T-cell (primary cell): ENCODE data around the gene SACM1L. TPM values are rescaled to one million over a fixed set of nuclear protein-coding genes. Genes with fewer than 3 reads are reported as not detected.
A peak's percentile ranks its signal among the peaks of the same experiment; 100 is the strongest.

ENCODE experiments used
- ATAC-seq, 4 experiments: fragments of 200-7000 bp in 3 of 4; fragments of 150-1000 bp in 1 of 4; cut with Tn5 transposase; replicated peaks in 1 of 4; 1 replicate in 3 of 4; 2 replicates in 1 of 4; pipeline ENCODE4 v1.10.0; 2021; ENCODE audit warnings: moderate library complexity in 3 of 4, mild to moderate bottlenecking in 2 of 4, moderate number of reproducible peaks in 1 of 4
- CTCF ChIA-PET, 2 donors: fragments of 300-600 bp; sonication (Branson Sonifier 250); formaldehyde crosslinking; loops; one replicate each; lab custom pipeline; 2022; ENCODE audit warnings: antibody characterized with exemption in 2 of 2; lab: Charles Lee
- POLR2A ChIA-PET, 2 donors: fragments of 300-600 bp; sonication (Branson Sonifier 250); formaldehyde crosslinking; loops; one replicate each; lab custom pipeline; 2022; ENCODE audit warnings: antibody characterized with exemption in 2 of 2; lab: Charles Lee
- DNase-seq, 35 experiments: peaks; one replicate each; pipeline versions ENCODE4 v3.0.0 to v3.0.0-alpha.2; 2013 to 2023
- H3K27ac ChIP-seq: one replicate; pipeline ENCODE4 v1.5.1; 2013; ENCODE audit warnings: low read length
- H3K27me3 ChIP-seq, 2 experiments: replicated peaks in 1 of 2; 1 replicate in 1 of 2; 2 replicates in 1 of 2; pipeline versions ENCODE4 v1.6.1 to v1.7.0; 2013; ENCODE audit warnings: low read length in 1 of 2, mixed read lengths in 1 of 2; ENCODE audit not compliant: control insufficient read depth in 2 of 2, insufficient read depth in 2 of 2; ENCODE audit errors: extremely low read depth in 1 of 2
- H3K36me3 ChIP-seq, 2 donors: 1 replicate in 1 of 2; 2 replicates in 1 of 2; pipeline versions ENCODE4 v1.6.1 to v1.7.0; 2013; ENCODE audit warnings: low read length in 1 of 2; ENCODE audit not compliant: control insufficient read depth in 2 of 2, insufficient read depth in 1 of 2; ENCODE audit errors: extremely low read depth in 1 of 2
- H3K4me1 ChIP-seq, 2 experiments: 1 replicate in 1 of 2; 2 replicates in 1 of 2; pipeline versions ENCODE4 v1.6.1 to v1.7.0; 2013; ENCODE audit warnings: low read length in 2 of 2, mixed read lengths in 1 of 2; ENCODE audit not compliant: insufficient read depth in 2 of 2, control insufficient read depth in 1 of 2; ENCODE audit errors: extremely low read depth in 1 of 2
- H3K4me3 ChIP-seq, 2 donors: 1 replicate in 1 of 2; 2 replicates in 1 of 2; pipeline versions ENCODE4 v1.5.1 to v1.7.0; 2013; ENCODE audit warnings: mild to moderate bottlenecking in 2 of 2, low read length in 1 of 2, moderate library complexity in 1 of 2; ENCODE audit not compliant: control insufficient read depth in 1 of 2; ENCODE audit errors: extremely low read depth in 1 of 2
- H3K9me3 ChIP-seq: 2 replicates; pipeline ENCODE4 v1.7.0; 2013
- H3K27ac Mint-ChIP-seq, 2 donors: one replicate each; pipeline ENCODE4 v1.8.0; 2020 to 2021; ENCODE audit warnings: mild to moderate bottlenecking in 2 of 2, mixed read lengths in 2 of 2
- H3K27me3 Mint-ChIP-seq, 2 donors: one replicate each; pipeline ENCODE4 v1.8.0; 2021 to 2022; ENCODE audit warnings: mixed read lengths in 2 of 2
- H3K36me3 Mint-ChIP-seq: one replicate; pipeline ENCODE4 v1.8.0; 2021; ENCODE audit warnings: mixed read lengths
- H3K4me1 Mint-ChIP-seq, 3 donors: one replicate each; pipeline ENCODE4 v1.8.0; 2020 to 2022; ENCODE audit warnings: mixed read lengths in 3 of 3, mild to moderate bottlenecking in 1 of 3
- H3K4me3 Mint-ChIP-seq, 3 donors: one replicate each; pipeline ENCODE4 v1.8.0; 2020 to 2022; ENCODE audit warnings: mild to moderate bottlenecking in 3 of 3, mixed read lengths in 3 of 3, moderate library complexity in 3 of 3
- H3K9me3 Mint-ChIP-seq, 3 donors: one replicate each; pipeline ENCODE4 v1.8.0; 2020 to 2022; ENCODE audit warnings: mixed read lengths in 3 of 3
- WGBS: methylation state at CpG from one replicate; pipeline ENCODE4 v1.1.5; 2013; ENCODE audit warnings: missing lambda C conversion rate; ENCODE audit not compliant: insufficient coverage; 5-methylcytosine and 5-hydroxymethylcytosine counted together
- total RNA-seq, 35 experiments: library from RNA in 6 of 35; stranded (reverse) in 6 of 35; fragments of 120-200 nt in 1 of 35; gene quantifications; one replicate each; pipeline versions ENCODE4 v1.2.1 to v1.2.4 and lab custom pipeline; 2013 to 2026

SACM1L gene
- total RNA-seq, 5 donors from 2014 or later (not counting 1 experiment from before 2014, with no cell fraction given): 62.8 to 81.5 (median 69.1) TPM

GRCh38 chr3:45715945-45716344, 26.7 kb downstream of the SACM1L start:
- Histone ChIP-seq H3K27ac (no peak overlapping the region), H3K9me3 (no peaks in the 10 kb centered on the region), H3K36me3 (peaks cover 3 to 63% of the 10 kb centered on the region in 2 donors), H3K4me3 (no peak overlapping the region), H3K27me3 (no peaks in the 10 kb centered on the region), H3K4me1 (no peaks in the 10 kb centered on the region)
- 94% methylated on average over 2 of the region's 2 CpGs for WGBS
- Mint-ChIP-seq H3K4me3 (no peak overlapping the region), H3K36me3 (peaks cover 53% of the 10 kb centered on the region), H3K4me1 (peaks cover 18 to 25% (median 19%) of the 10 kb centered on the region in 3 donors), H3K9me3 (no peaks in the 10 kb centered on the region), H3K27me3 (no peaks in the 10 kb centered on the region), H3K27ac (peak overlapping the region in 1 of 2 donors; percentile 45)
- POLR2A ChIA-PET: interaction anchor here in 1 of 2 donors (0.7 kb wide), 1 partner anchor 22 kb away, joined by 3 read pairs; no protein-coding TSS in a partner anchor
- DNase-seq (no peak), ATAC-seq (no peak)
- CTCF ChIA-PET: no interaction called here

GRCh38 chr3:45716790-45717336, 27.7 kb downstream of the SACM1L start:
- WGBS: 100% methylated on average over 1 of the region's 3 CpGs

GRCh38 chr3:45719655-45720487, 30.7 kb downstream of the SACM1L start:
- Histone ChIP-seq H3K9me3 (no peaks in the 10 kb centered on the region), H3K27ac (no peak overlapping the region), H3K4me3 (no peak overlapping the region), H3K36me3 (peaks cover 0 to 58% of the 10 kb centered on the region in 2 donors), H3K27me3 (no peaks in the 10 kb centered on the region), H3K4me1 (no peaks in the 10 kb centered on the region)
- WGBS: 100% methylated on average over 1 of the region's 3 CpGs
- Mint-ChIP-seq H3K9me3 (no peaks in the 10 kb centered on the region), H3K36me3 (peaks cover 58% of the 10 kb centered on the region), H3K27ac (peak overlapping the region; percentile 18 to 77), H3K27me3 (no peaks in the 10 kb centered on the region), H3K4me3 (no peak overlapping the region), H3K4me1 (peaks cover 18 to 31% (median 21%) of the 10 kb centered on the region in 3 donors)
- no peak for DNase-seq
- ChIA-PET CTCF (interaction anchor here in 1 of 2 donors (0.6 to 1.2 kb wide), 2 partner anchors 60 to 66 kb away, joined by 3 to 7 read pairs; no protein-coding TSS in a partner anchor), POLR2A (interaction anchor here in 1 of 2 donors (0.6 kb wide), 2 partner anchors 78 to 377 kb away, joined by 3 to 7 read pairs; no protein-coding TSS in a partner anchor)
- no peak for ATAC-seq

More at GRCh38 chr3:45716790-45717336, 27.7 kb downstream of the SACM1L start:
- no peak overlapping the region for H3K4me3 ChIP-seq
- ATAC-seq (no peak), DNase-seq (no peak)
- Mint-ChIP-seq H3K4me3 (no peak overlapping the region), H3K36me3 (peaks cover 48% of the 10 kb centered on the region), H3K27ac (peak overlapping the region in 1 of 2 donors; percentile 34), H3K4me1 (peaks cover 14 to 24% (median 16%) of the 10 kb centered on the region in 3 donors), H3K9me3 (no peaks in the 10 kb centered on the region), H3K27me3 (no peaks in the 10 kb centered on the region)
- POLR2A ChIA-PET: interaction anchor here in 1 of 2 donors (0.6 kb wide), 1 partner anchor 218 kb away, joined by 3 read pairs; no protein-coding TSS in a partner anchor
- H3K27me3 ChIP-seq: no peaks in the 10 kb centered on the region
- H3K4me1 ChIP-seq: no peaks in the 10 kb centered on the region
- no peaks in the 10 kb centered on the region for H3K9me3 ChIP-seq
- no peak overlapping the region for H3K27ac ChIP-seq
- CTCF ChIA-PET: interaction anchor here in 1 of 2 donors (0.6 kb wide), 2 partner anchors 9 to 12 kb away, joined by 4 read pairs; no protein-coding TSS in a partner anchor
- H3K36me3 ChIP-seq: peaks cover 2 to 56% of the 10 kb centered on the region in 2 donors

GRCh38 chr3:45724911-45725310, 35.7 kb downstream of the SACM1L start:
- ChIA-PET POLR2A (no interaction called here), CTCF (no interaction called here)
- Mint-ChIP-seq H3K27me3 (no peaks in the 10 kb centered on the region), H3K4me3 (no peak overlapping the region), H3K27ac (peak overlapping the region in 1 of 2 donors; percentile 23), H3K9me3 (no peaks in the 10 kb centered on the region), H3K4me1 (peaks cover 32 to 44% (median 38%) of the 10 kb centered on the region in 3 donors), H3K36me3 (peaks cover 59% of the 10 kb centered on the region)
- H3K36me3 ChIP-seq: peaks cover 3 to 45% of the 10 kb centered on the region in 2 donors
- H3K9me3 ChIP-seq: no peaks in the 10 kb centered on the region
- no peak overlapping the region for H3K4me3 ChIP-seq
- H3K4me1 ChIP-seq: no peaks in the 10 kb centered on the region
- WGBS: no CpG with 5 or more reads among the region's 3 CpGs
- no peaks in the 10 kb centered on the region for H3K27me3 ChIP-seq
- no peak for ATAC-seq
- no peak for DNase-seq
- no peak overlapping the region for H3K27ac ChIP-seq

- no peaks in the 10 kb centered on the region for H3K9me3 ChIP-seq
Observed at GRCh38 chr3:45729614-45730013, 40.4 kb downstream of the SACM1L start.

More at GRCh38 chr3:45729614-45730013, 40.4 kb downstream of the SACM1L start:
- H3K36me3 ChIP-seq: peaks cover 3 to 57% of the 10 kb centered on the region in 2 donors
- CTCF ChIA-PET: interaction anchor here in 1 of 2 donors (0.6 kb wide), 1 partner anchor 70 kb away, joined by 8 read pairs; no protein-coding TSS in a partner anchor
- H3K27ac ChIP-seq: no peak overlapping the region
- Mint-ChIP-seq H3K27me3 (no peaks in the 10 kb centered on the region), H3K4me1 (peaks cover 24 to 35% (median 34%) of the 10 kb centered on the region in 3 donors), H3K4me3 (no peak overlapping the region), H3K36me3 (peaks cover 60% of the 10 kb centered on the region), H3K27ac (peak overlapping the region; percentile 18 to 20), H3K9me3 (no peaks in the 10 kb centered on the region)
- H3K27me3 ChIP-seq: no peaks in the 10 kb centered on the region
- H3K4me3 ChIP-seq: no peak overlapping the region
- DNase-seq: no peak
- no CpG with 5 or more reads among the region's 2 CpGs for WGBS
- H3K4me1 ChIP-seq: no peaks in the 10 kb centered on the region
- POLR2A ChIA-PET: no interaction called here
- ATAC-seq: no peak
